ENCODE data around the gene PPP2R5C.
"Not testable (repeated sequence)": the region's sequence is repeated elsewhere in the genome, so short reads cannot be mapped to it uniquely, and the experiment has no call there.

Gene PPP2R5C

DNA sequence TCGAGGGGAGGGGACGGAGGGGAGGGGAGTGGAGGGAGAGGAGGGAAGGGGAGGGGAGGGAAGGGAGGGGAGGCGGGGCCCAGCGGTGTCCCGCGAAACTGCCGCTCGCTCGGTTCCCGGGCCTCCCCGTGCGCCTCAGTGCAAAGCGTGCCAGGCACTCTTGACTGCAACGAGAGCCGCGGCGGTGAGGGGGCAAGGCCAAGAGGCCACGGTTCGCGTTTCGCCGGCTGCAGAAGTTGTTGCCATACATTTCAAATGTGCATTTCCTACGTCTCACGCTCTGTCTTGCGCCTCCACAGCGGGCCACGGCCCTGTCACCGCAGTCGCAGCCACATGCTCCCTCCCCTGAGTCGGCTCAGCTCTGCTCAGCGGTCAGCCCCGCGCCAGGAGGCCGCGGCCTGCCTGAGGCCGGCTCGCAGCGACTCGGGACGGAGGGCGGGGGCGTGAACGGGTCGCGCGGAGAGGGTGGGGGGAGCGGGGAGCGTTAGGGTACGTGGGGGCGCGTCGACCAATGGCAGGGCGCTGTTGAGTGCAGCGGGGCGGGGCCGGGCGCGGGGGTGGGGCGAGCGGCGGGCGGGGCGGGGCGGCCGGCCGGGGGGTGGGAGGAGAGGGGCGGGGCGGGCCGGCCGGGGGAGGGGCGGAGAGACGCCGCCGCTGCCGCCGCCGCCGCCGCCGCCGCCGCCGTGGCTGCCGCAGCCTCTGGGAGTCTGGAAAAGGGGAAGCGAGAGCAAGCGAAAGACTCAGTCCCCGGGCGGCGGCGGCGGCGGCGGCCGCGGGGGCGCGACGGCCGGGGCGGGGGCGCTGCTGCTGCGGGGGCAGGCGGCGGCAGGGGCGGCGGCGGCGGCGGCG is at the start of gene PPP2R5C:
TSS of gene PPP2R5C (plus strand) at position 678 of the 849 bp plus-strand sequence. CDS start 185 bp downstream, outside the sequence.
- DNase-seq, result peak; percentile 68

DNA sequence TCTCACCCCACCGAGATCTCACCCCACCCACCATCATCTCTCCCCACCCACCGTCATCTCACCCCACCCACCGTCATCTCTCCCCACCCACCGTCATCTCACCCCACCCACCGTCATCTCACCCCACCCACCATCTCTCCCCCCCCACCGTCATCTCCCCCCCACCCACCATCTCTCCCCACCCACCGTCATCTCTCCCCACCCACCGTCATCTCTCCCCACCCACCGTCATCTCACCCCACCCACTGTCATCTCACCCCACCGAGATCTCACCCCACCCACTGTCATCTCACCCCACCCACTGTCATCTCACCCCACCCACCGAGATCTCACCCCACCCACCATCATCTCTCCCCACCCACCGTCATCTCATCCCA is 49.7 kb upstream of the PPP2R5C start:
- DNase-seq, result not testable (repeated sequence)

DNA sequence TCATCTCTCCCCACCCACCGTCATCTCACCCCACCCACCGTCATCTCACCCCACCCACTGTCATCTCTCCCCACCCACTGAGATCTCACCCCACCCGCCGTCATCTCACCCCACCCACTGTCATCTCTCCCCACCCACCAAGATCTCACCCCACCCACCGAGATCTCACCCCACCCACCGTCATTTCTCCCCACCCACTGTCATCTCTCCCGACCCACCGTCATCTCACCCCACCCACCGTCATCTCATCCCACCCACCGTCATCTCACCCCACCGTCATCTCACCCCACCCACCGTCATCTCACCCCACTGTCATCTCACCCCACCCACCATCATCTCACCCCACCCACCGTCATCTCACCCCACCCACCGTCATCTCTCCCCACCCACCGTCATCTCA is 49.2 kb upstream of the PPP2R5C start:
- DNase-seq, result not testable (repeated sequence)

DNA sequence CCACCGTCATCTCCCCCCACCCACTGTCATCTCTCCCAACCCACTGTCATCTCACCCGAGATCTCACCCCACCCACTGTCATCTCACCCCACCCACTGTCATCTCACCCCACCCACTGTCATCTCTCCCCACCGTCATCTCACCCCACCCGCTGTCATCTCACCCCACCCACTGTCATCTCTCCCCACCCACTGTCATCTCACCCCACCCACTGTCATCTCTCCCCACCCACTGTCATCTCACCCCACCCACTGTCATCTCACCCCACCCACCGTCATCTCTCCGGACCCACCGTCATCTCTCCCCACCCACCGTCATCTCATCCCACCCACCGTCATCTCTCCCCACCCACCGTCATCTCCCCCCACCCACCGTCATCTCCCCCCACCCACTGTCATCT is 48.4 kb upstream of the PPP2R5C start:
- not testable (repeated sequence) for DNase-seq

DNA sequence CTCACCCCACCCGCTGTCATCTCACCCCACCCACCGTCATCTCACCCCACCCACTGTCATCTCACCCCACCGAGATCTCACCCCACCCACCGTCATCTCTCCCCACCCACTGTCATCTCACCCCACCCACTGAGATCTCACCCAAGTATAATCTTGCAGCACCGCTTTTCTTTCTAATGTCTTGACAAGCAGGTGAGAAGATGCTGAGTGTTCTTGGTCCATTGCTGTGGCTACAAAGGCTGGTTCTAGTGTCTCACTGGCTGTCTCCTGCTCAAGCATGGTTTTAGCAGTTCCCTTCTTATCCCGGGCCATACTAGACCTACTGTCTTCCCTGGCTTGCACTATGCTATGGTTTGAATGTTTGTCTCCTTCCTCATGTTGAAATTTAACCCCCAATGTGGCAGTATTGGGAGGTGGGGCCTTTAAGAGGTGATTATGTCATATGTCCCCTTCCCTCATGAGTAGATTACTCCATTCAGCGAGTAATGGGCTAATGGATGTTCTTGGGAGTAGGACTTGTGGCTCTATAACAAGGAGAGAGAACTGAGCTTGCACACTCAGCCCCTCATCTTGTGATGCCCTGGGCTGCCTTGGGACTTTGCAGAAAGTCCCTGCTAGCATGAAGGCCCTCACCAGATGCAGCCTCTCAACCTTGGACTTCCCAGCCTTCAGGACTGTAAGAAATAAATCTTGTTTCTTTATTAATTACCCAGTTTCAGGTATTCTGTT is 47.7 kb upstream of the PPP2R5C start:
- no peak for DNase-seq

DNA sequence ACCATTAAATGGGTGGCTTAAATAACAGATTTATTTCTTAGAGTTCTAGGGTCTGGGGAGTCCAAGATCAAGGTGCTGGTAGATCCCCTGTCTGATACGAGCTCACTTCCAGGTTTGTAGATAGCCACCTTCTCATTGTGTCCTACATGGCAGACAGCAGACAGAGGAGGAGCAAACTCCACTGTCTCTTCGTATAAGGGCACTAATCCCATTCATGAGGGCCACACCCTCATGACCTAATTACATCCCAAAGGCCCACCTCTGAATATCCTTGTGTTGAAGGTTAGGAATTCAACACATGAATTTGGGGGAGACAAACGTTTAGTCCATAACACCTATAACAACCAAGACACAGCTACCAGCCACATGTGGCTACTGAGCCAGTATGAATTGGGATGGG is 47.1 kb upstream of the PPP2R5C start:
- no peak for DNase-seq

DNA sequence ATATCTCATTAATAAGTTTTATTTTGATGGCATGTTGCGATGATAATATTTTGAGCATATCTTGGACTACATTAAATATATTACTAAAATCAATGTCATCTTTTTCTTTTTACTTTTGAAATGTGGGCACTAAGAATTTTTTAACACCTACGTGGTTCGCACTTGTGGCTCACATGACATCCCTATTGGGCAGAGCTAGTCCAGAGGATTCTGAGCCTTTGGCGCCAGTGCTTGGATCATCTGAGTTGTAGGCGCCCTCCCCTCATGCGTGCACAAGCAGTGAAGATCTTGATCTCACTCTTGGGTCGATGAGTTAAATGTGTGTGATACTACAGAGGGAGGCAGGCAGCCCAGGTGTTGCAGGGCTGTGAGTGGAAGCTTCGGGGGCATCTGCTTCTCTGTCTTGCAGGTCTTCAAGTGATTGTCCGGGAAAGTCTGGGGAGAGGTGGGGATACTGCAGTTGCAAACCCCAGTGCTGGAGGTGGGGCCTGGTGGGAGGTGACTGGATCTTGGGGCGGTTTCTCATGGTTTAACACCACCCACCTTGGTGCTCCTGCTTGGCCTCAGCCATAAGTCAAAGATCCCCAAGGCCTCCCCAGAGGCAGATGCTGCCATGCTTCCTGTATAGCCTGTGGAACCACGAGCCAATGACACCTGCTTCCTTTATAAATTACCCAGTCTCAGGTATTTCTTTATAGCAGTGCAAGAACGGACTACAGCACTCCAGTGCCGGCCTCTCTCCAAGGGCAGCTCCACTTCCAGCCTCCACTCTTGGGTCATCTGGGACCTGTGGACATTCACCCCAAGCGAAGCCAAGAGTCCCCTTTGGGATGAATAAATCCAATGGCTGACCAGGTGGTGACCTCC is 46.1 kb upstream of the PPP2R5C start:
- DNase-seq, result no peak

DNA sequence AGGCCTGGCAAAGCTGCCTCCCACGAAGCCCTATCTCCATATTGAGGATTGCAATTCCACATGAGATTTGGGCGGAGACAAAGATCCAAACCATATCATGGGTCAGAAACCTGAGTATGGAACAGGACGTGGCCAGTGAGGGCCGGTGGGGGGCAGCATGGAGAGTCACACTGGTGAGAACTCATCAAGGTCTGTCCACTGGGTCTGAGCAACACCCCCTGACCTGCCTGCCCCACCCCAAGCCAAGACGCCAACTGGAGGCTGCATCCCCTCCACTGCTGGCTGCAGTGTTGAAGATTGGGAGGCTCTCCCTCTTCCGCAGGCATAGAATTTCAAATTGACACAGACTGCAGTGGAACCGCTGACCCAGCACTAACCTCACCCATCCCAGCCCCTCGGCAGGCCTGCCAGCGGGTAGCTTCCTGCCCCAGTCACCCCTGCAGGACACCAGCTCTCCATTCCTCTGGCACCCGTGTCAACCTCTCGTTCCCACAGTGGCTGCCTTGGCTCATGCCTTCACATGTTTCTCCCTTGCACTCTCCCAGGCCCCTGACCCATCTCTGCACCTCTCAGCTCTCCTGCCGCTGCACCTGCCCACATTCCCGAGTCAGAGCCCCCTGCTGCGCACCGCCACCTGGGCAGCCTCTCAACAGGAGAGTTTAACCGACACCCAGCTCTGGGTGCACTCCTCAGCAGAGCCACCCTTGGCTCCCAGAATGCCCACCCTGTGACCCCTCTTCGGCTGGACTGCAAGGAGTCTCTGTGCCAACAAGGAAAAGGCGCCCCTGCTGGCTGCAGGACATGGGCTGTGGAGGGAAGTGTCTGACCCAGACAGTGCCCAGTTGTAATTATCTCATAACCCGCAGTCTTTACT is 45.2 kb upstream of the PPP2R5C start:
- no peak for DNase-seq

DNA sequence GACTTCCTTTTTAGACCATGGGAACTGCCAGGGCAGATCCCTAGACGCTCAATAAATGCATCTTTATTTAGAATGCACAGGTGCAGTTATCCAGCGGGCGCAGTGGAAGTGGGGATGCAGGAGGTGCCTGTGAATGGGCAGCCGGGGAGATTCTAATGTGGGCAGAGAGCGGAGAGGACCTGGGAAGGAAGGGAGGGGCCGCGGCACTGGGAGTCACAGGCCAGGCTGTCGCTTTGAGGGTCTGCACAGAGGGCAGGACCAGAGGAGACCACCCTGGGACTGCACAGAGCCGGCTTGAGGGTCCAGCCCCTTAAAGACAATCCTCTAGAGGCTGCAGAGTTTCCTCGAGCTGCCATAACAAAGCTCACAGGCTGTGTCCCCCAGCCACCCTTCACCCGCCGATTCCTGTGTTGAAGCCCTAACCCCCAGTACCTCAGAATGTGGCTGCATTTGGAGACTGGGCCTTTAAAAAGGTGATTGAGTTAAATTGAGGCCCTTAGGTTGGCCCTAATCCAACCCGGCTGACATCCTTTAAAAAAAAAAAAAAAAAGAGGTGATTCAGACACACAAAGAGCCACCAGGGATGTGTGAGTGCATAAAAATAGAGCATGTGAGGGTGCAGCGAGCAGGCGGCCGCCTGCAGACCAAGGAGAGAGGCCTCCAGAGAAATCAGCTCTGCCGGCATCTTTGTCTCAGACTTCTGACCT is 44.4 kb upstream of the PPP2R5C start:
- DNase-seq, result no peak

DNA sequence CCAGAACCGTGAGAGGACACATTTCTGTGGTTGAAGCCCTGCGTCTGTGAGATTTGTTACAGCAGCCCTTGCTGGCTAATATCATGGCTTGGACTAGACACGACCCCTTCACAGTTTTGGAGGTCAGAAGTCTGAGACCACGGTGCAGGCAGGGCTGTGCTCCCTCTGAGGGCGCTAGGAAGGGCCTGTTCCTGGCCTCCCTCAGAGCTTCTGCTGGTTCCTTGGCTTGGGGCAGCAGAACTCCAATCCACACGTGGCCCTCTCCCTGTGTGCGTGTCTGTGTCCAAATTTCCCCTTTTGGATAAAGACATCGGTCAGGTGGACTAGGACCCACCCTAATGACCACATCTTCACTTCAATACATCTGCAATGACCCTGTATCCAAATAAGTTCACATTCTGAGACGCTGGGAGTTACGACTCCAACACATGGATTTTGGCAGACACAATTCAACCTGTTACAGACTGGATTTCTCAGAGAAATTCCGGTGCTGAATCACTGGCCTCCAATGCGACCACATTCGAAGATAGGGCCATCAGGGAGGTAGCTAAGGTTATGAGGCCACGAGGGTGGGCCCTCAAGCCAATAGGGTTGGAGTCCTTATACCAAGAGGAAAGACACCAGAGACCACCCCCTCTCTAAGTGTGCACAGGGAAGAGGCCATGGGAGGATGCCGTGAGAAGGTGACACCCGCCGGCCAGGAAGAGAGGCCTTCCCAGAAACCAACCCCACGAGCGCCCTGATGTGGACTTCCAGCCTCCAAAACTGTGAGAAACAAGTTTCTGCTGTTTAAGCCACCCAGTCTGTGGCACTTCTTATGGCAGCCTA is 43.6 kb upstream of the PPP2R5C start:
- no peak for DNase-seq

DNA sequence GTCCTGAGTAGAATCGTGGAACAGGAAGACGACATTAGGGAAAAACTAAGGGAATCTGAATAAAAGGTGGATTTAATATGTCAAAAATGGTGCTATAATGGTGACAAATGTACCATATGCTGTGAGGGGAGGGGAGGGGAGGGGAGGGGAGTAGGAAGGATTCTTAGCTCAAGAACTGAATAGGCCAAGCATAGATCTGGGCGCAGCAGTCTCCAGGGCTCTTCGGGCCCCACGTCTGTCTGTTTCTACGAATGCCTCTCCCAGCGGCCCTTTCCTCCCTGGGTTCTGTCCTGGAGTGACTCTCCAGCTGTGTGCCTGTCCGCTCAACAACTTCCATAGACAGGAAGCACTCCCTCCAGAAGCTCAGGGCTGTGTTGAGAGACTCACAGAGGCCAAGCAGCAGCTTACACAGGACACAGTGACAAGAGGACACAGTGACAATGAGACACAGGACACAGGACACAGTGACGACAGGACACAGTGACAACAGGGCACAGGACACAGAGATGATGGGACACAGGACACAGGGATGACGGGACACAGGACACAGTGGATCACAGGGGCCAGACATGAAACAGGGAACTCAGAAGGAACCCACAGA is 42.4 kb upstream of the PPP2R5C start:
- no peak for DNase-seq

DNA sequence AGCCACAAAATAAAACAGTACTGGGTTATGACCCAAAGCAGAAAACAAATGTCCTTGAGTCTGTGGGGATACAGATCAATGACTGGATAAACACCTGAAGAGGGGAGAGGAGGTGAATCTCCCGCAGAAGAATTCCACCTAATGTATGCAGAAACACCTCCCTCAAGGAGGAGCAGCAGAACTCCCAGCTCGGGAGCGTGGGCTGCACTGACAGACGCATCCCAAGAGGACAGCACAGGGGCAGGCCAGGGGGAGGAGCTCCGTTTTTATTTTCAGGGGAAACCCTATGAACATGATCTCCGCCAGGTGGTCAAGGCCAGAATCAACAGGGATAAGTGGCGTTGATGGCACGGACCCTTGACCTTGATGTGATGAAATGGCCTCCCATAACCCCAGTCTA is 41.8 kb upstream of the PPP2R5C start:
- DNase-seq, result no peak

DNA sequence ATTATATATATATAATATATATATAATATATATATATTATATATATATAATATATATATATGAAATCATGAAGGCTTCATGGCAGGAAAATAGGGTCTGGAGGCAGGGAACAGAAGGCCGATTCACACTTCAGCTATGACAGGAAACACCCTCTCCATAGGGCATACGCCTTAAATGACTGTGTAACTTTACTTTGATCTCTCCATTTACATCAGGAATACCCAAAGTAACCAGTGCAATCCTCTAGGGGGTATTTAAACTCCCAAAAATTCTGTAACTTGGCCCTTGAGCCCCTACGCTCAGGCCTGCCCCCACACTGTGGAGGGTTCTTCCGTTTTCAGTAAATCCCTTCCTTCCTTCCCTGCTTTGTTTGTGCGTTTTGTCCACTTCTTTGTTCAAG is 40.4 kb upstream of the PPP2R5C start:
- DNase-seq, result no peak

DNA sequence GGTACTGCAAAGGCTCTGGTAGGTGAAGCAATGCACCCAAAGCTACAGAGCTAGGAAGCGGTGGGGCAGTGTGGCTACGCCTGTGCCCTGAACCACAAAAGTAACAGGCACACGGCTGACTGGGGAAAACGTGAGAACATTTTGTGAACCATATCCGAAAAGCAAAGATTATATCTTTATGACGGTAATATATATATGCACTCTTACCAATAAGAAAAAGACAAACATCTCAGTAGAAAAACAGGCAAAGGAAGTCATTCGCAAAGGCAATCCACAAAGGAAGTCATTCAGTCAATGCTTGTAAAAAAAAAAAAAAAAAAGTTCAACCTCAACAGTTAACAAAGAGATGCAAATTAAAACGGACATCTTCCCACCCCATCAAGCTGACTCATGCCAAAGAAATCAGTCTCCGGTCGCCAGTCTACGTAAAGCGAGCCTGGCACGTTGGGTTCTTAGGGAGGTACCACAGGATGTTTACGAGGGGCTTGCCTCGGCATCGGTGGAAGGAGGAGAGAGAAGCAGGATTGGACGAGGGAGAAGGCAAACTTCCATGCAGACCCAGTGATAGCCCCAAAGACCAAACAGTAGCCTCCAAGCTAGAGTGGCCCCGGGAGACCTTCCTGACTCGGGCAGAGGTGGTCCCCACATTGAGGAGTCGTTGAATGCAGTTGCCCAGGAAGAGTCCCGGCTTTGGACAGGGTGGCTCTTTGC is 39.4 kb upstream of the PPP2R5C start:
- no peak for DNase-seq

DNA sequence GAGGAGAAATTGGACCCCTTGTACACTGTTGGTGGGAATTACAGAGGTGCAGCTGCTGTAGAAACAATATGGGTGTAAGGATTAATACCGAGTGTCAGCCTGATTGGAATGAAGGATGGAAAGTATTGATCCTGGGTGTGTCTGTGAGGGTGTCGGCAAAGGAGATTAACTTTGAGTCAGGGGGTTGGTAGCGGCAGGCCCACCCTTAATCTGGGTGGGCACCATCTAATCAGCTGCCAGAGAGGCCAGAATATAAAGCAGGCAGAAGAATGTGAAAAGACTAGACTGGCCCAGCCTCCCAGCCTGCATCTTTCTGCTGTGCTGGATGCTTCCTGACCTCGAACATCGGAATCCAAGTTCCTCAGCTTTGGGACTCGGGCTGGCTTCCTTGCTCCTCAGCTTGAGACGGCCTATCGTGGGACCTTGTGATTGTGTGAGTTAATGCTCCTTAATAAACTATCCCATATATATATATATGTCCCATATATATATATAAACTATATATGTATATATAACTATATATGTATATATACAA is 38.4 kb upstream of the PPP2R5C start:
- DNase-seq, result no peak

DNA sequence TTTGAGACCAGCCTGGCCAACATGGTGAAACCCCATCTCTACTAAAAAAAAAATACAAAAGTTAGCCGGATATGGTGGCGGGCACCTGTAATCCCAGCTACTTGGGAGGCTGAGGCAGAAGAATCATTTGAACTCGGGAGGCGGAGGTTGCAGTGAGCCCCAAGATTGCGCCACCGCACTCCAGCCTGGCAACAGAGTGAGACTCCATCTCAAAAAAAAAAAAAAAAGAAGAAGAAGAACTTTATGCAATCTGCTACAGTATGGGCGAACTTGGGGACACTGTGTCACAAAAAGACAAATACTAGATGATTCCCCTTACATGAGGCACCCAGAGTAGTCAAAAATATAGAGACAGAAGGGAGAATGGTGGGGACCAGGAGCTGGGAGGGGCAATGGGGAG is 35.9 kb upstream of the PPP2R5C start:
- DNase-seq, result not testable (repeated sequence)

DNA sequence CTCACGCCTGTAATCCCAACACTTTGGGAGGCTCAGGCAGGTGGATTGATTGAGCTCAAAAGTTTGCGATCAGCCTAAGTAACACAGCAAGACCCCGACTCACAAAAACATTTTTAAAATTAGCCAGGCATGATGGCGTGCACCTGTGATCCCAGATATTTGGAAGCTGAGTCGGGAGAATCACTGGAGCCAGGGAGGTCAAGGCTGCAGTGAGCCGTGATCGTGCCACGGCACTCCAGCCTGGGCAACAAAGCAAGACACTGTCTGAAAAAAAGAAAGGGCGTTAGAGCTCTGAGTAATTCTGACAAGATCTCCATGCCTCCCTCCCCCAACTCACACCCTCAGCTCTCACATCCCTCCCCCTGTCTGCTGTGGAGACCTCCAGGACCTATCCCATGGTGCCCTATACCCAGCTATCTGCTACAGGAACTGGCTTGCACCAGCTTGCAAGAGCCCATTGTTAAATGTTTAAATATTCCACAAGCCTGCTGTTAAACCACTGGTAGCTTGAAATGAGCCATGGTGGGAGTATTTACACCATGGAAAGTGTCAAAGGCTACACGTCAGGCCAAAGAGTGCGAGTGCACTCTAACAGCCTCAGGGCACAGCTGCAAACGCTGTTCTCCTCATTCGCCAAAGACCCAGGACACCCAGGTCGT is 35.1 kb upstream of the PPP2R5C start:
- DNase-seq, result no peak

DNA sequence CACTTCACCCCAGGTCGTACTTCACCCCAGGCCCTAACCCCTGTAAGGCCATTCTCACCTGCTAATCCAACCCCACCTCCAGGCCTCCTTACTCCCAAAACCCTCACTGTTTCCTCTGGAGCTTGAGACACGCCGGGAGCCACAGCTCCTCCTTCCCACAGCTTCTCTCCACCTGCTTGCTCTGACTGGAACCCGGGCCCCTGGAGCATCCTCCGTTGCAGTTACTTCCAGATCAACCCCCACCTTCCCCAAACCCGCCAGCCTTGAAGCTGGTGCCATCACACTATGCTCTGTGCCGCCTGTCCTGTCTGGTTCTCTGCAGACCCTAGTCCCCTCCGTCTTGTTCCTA is 34.6 kb upstream of the PPP2R5C start:
- no peak for DNase-seq

Data from NCI-H446 treated with DMSO at 0.1 percent for 48 hours (cell line).